Skeletal muscle cell (primary cell): ENCODE measurements around the gene RBM17.
"Not testable (repeated sequence)": the region's sequence is repeated elsewhere in the genome, so short reads cannot be mapped to it uniquely, and the experiment has no call there.

ENCODE experiments used
- DNase-seq: peaks from one replicate; pipeline ENCODE4 v3.0.0-alpha.2; 2010; ENCODE audit warnings: low read depth
- H3K4me3 ChIP-seq: 2 replicates; pipeline ENCODE4 v1.5.1; 2011; ENCODE audit warnings: low read depth, mild to moderate bottlenecking, control low read depth, low read length, moderate library complexity

The RBM17 gene

GRCh38 chr10:6088721-6089333 is at the start of gene RBM17:
Gene RBM17 (plus strand): TSS chr10:6089034. CDS start chr10:6097066, 8,032 bp downstream.
- peak within 1 kb of the TSS; percentile 96 for H3K4me3 ChIP-seq
- DNase-seq: peak; percentile 87

GRCh38 chr10:6039711-6040110 is 49.1 kb upstream of the RBM17 start:
- no peak overlapping the region for H3K4me3 ChIP-seq
- DNase-seq: no peak

- no peak for DNase-seq
- no peak overlapping the region for H3K4me3 ChIP-seq
These were observed 48.6 kb upstream of the RBM17 start for GRCh38 chr10:6040205-6040604.

GRCh38 chr10:6043377-6043776 is 45.5 kb upstream of the RBM17 start:
- not testable (repeated sequence) for H3K4me3 ChIP-seq, DNase-seq

GRCh38 chr10:6044060-6044459 is 44.8 kb upstream of the RBM17 start:
- no peak for DNase-seq
- H3K4me3 ChIP-seq: no peak overlapping the region

GRCh38 chr10:6044751-6045313 is 44.0 kb upstream of the RBM17 start:
- H3K4me3 ChIP-seq: no peak overlapping the region

GRCh38 chr10:6045314-6045848 is 43.5 kb upstream of the RBM17 start:
- no peak for DNase-seq
- H3K4me3 ChIP-seq: no peak overlapping the region

More at GRCh38 chr10:6044751-6045313, 44.0 kb upstream of the RBM17 start:
- no peak for DNase-seq

GRCh38 chr10:6045878-6046772 is 42.7 kb upstream of the RBM17 start:
- H3K4me3 ChIP-seq: no peak overlapping the region
- DNase-seq: no peak

- DNase-seq: no peak
These were observed 41.8 kb upstream of the RBM17 start for GRCh38 chr10:6046773-6047611.

GRCh38 chr10:6047847-6048246 is 41.0 kb upstream of the RBM17 start:
- no peak overlapping the region for H3K4me3 ChIP-seq
- DNase-seq: no peak

More at GRCh38 chr10:6046773-6047611, 41.8 kb upstream of the RBM17 start:
- no peak overlapping the region for H3K4me3 ChIP-seq

GRCh38 chr10:6048281-6049030 is 40.4 kb upstream of the RBM17 start:
- H3K4me3 ChIP-seq: no peak overlapping the region
- DNase-seq: no peak

- no peak for DNase-seq
- H3K4me3 ChIP-seq: no peak overlapping the region
These were observed 39.8 kb upstream of the RBM17 start for GRCh38 chr10:6049031-6049400.

- H3K4me3 ChIP-seq: peak overlapping the region; percentile 35
- DNase-seq: peak; percentile 3
These were observed 37.9 kb upstream of the RBM17 start for GRCh38 chr10:6050801-6051445.

GRCh38 chr10:6052247-6053221 is 36.3 kb upstream of the RBM17 start:
- DNase-seq: no peak
- H3K4me3 ChIP-seq: no peak overlapping the region

GRCh38 chr10:6053303-6053702 is 35.5 kb upstream of the RBM17 start:
- no peak overlapping the region for H3K4me3 ChIP-seq
- DNase-seq: no peak

GRCh38 chr10:6053816-6054631 is 34.8 kb upstream of the RBM17 start:
- no peak for DNase-seq
- no peak overlapping the region for H3K4me3 ChIP-seq
